Lower leg skin (tissue), 3 donors: ENCODE measurements around the gene TMEM123.

Experiments
- POLR2A ChIP-seq, 2 donors: fragments of 450-650 bp; IDR thresholded peaks; one replicate each; pipeline ENCODE4 v1.6.1; 2016 to 2017; ENCODE audit warnings: antibody characterized with exemption in 2 of 2, mild to moderate bottlenecking in 1 of 2, moderate library complexity in 1 of 2
- TF ChIP-seq, protein P1 (sequence below), 3 donors: fragments of 450-650 bp; IDR thresholded peaks; one replicate each; pipeline ENCODE4 v1.5.1; 2016; ENCODE audit warnings: antibody characterized with exemption in 3 of 3, mild to moderate bottlenecking in 3 of 3, moderate library complexity in 2 of 3

DNA sequence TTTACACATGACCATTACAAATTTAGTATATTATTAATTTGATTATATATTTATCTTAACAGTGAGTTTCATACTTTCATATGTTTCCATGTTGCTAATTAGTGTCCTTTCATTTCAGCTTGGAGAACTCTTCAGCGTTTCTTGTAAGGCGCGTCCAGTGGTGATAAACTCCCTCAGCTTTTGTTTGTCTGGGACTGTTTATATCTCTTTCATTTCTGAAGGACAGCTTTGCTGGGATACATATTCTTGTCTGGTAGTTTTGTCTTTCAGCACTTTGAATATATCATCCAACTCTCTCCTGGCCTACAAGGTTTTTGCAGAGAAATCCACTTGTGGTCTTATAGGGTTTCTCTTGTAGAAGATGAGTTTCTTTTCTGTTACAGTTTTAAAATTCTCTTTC, 93.2 kb downstream of the TMEM123 start:
- TF ChIP-seq, protein P1, sequence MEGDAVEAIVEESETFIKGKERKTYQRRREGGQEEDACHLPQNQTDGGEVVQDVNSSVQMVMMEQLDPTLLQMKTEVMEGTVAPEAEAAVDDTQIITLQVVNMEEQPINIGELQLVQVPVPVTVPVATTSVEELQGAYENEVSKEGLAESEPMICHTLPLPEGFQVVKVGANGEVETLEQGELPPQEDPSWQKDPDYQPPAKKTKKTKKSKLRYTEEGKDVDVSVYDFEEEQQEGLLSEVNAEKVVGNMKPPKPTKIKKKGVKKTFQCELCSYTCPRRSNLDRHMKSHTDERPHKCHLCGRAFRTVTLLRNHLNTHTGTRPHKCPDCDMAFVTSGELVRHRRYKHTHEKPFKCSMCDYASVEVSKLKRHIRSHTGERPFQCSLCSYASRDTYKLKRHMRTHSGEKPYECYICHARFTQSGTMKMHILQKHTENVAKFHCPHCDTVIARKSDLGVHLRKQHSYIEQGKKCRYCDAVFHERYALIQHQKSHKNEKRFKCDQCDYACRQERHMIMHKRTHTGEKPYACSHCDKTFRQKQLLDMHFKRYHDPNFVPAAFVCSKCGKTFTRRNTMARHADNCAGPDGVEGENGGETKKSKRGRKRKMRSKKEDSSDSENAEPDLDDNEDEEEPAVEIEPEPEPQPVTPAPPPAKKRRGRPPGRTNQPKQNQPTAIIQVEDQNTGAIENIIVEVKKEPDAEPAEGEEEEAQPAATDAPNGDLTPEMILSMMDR (IDR thresholded peaks at IDR 0.05) = no peak
- TF ChIP-seq POLR2A (IDR thresholded peaks at IDR 0.05) = no peak
